Measurements from ENCODE around the gene MT1A. TPM values are rescaled to one million over a fixed set of nuclear protein-coding genes. Genes with fewer than 3 reads are reported as not detected.

The MT1A gene
- total and polyA plus RNA-seq, 2 of the 8 experiments (the other 6 are each of a cell fraction or from before 2014, with no cell fraction given): not detected

- peaks cover 5% of the 10 kb centered on the region; the same call in 1 of the 2 replicates for H3K23me2 ChIP-seq (ENCODE audit: low read depth, low read length)
- no peak overlapping the region for H2BK15ac ChIP-seq (ENCODE audit: low read length)
- no peaks in the 10 kb centered on the region for H3K79me2 ChIP-seq (ENCODE audit: control insufficient read depth in 1 of 2, insufficient read depth in 2 of 2, low read length in 2 of 2)
- ChIA-PET POLR2A (ENCODE audit: partially characterized antibody) (interaction anchor here (2.2 to 3.9 kb wide), 2 partner anchors 12 to 53 kb away, joined by 5 to 31 read pairs; partner anchors contain the start of genes MT1E and MT1G), CTCF (ENCODE audit: partially characterized antibody) (interaction anchor here (0.6 to 1.5 kb wide), 2 partner anchors 86 to 166 kb away, joined by 3 read pairs; no protein-coding TSS in a partner anchor)
- H2BK12ac ChIP-seq (ENCODE audit: low read depth, low read length): no peak overlapping the region
- no peak overlapping the region for H3K4me2 ChIP-seq (ENCODE audit: insufficient read depth in 1 of 2, low read depth in 2 of 2, low read length in 2 of 2)
- peaks cover 5 to 23% (median 13%) of the 10 kb centered on the region in 4 experiments for H3K4me1 ChIP-seq (replicated peaks in 1 of 4; ENCODE audit: control insufficient read depth in 3 of 4, insufficient read depth in 4 of 4, low read length in 3 of 4)
- H3K4ac ChIP-seq (replicated peaks; ENCODE audit: insufficient read length, low read depth, low read length): no peak overlapping the region
- DNase-seq (ENCODE audit: low read depth in 1 of 2, low spot score in 2 of 2) (no peak), FAIRE-seq (no peak)
- no peak overlapping the region for H2BK120ac ChIP-seq (replicated peaks; ENCODE audit: low read depth, low read length)
- no peak overlapping the region for H3K27ac ChIP-seq (ENCODE audit: low read depth, low read length)
- H2AK5ac ChIP-seq (ENCODE audit: low read depth, low read length): no peak overlapping the region
- H3K18ac ChIP-seq (ENCODE audit: extremely low read depth, low read length): no peak overlapping the region
- no peak overlapping the region for H3K9ac ChIP-seq (replicated peaks in 1 of 4; ENCODE audit: extremely low read depth in 1 of 4, low read depth in 3 of 4, low read length in 3 of 4)
- H2AFZ ChIP-seq (ENCODE audit: low read length): no peak overlapping the region
- no peak overlapping the region for H2BK5ac ChIP-seq (ENCODE audit: low read depth, low read length)
- peaks cover 46 to 81% (median 72%) of the 10 kb centered on the region in 4 experiments for H3K27me3 ChIP-seq (replicated peaks in 1 of 4; ENCODE audit: control insufficient read depth in 3 of 4, extremely low read depth in 1 of 4, insufficient read depth in 3 of 4, low read length in 3 of 4)
- H2BK20ac ChIP-seq (ENCODE audit: low read length): no peak overlapping the region
- H4K5ac ChIP-seq (ENCODE audit: insufficient read length, low read depth, low read length): no peak overlapping the region
- TF ChIP-seq ZNF274 (IDR thresholded peaks at IDR 0.05; ENCODE audit: borderline replicate concordance, extremely low read depth, low read length) (no peak), HDAC2 (IDR thresholded peaks at IDR 0.05; ENCODE audit: borderline replicate concordance in 1 of 2, low read depth in 2 of 2, low read length in 2 of 2) (no peak), TCF12 (IDR thresholded peaks at IDR 0.05; ENCODE audit: low read depth, low read length) (no peak), KDM4A (IDR thresholded peaks at IDR 0.05; ENCODE audit: low read depth, low read length, severe bottlenecking) (no peak), TBP (IDR thresholded peaks at IDR 0.05; ENCODE audit: low read depth, low read length) (no peak), HDAC6 (IDR thresholded peaks at IDR 0.05; ENCODE audit: low read depth, low read length) (no peak), RXRA (IDR thresholded peaks at IDR 0.05; ENCODE audit: insufficient read depth, low read depth, low read length) (no peak), KDM1A (IDR thresholded peaks at IDR 0.05; ENCODE audit: borderline replicate concordance, low read length) (no peak), CEBPB (IDR thresholded peaks at IDR 0.05; ENCODE audit: low read depth, low read length) (no peak), BRCA1 (IDR thresholded peaks at IDR 0.05; ENCODE audit: low read depth, low read length) (no peak), YY1 (IDR thresholded peaks at IDR 0.05; ENCODE audit: low read depth, low read length) (no peak)
- TF ChIP-seq, protein P1, sequence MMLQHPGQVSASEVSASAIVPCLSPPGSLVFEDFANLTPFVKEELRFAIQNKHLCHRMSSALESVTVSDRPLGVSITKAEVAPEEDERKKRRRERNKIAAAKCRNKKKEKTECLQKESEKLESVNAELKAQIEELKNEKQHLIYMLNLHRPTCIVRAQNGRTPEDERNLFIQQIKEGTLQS (IDR thresholded peaks at IDR 0.05; ENCODE audit: insufficient read depth, low read depth, low read length): no peak
- TF ChIP-seq, protein P2, sequence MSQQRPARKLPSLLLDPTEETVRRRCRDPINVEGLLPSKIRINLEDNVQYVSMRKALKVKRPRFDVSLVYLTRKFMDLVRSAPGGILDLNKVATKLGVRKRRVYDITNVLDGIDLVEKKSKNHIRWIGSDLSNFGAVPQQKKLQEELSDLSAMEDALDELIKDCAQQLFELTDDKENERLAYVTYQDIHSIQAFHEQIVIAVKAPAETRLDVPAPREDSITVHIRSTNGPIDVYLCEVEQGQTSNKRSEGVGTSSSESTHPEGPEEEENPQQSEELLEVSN (IDR thresholded peaks at IDR 0.05): no peak
- no peak overlapping the region for H3K23ac ChIP-seq (ENCODE audit: insufficient read length)
- H4K20me1 ChIP-seq (replicated peaks in 1 of 2; ENCODE audit: control insufficient read depth in 1 of 2, insufficient read depth in 2 of 2, low read length in 2 of 2): peaks cover 2 to 4% of the 10 kb centered on the region in 2 experiments
- H3K36me3 ChIP-seq (ENCODE audit: control insufficient read depth in 2 of 4, insufficient read depth in 4 of 4, low read length in 3 of 4): no peaks in the 10 kb centered on the region
- H3K9me3 ChIP-seq (ENCODE audit: insufficient read depth in 2 of 2, low read depth in 1 of 2, low read length in 1 of 2): no peaks in the 10 kb centered on the region
- no peak overlapping the region for H3K56ac ChIP-seq (replicated peaks; ENCODE audit: insufficient read length, low read depth, low read length)
- no peak overlapping the region for H4K8ac ChIP-seq (ENCODE audit: extremely low read depth, insufficient read depth, low read length)
- H3K79me1 ChIP-seq (ENCODE audit: low read depth, low read length): no peaks in the 10 kb centered on the region
- no peak overlapping the region for H4K91ac ChIP-seq (replicated peaks; ENCODE audit: insufficient read length, low read length)
- H3K14ac ChIP-seq (ENCODE audit: insufficient read length): no peak overlapping the region
- H3K4me3 ChIP-seq (ENCODE audit: extremely low read depth in 1 of 4, insufficient read depth in 2 of 4, low read depth in 3 of 4, low read length in 4 of 4): no peak overlapping the region
Observed at GRCh38 chr16:56614549-56614991, 23.9 kb upstream of the MT1A start.

All from H1 (cell line).